GM18520 (cell line): Measurements from ENCODE around the gene TOMM22.

Source experiments
- ATAC-seq: cut with Tn5 transposase; IDR thresholded peaks from one replicate; pipeline ENCODE4 v1.9.1; 2021; ENCODE audit not compliant: unreplicated experiment

TOMM22 gene

GRCh38 chr22:38733724-38734381 lies 52.1 kb downstream of the TOMM22 start:
- ATAC-seq = no peak

GRCh38 chr22:38734421-38735100 lies 52.8 kb downstream of the TOMM22 start:
- no peak for ATAC-seq
